Neuronal stem cell (in vitro differentiated cells): ENCODE results near the gene AADACL4.

ENCODE experiments used
- DNase-seq: peaks from one replicate; pipeline ENCODE4 v3.0.0-alpha.2; 2013; ENCODE audit warnings: low spot score
- H2AFZ ChIP-seq: one replicate; pipeline ENCODE4 v1.6.1; 2013; ENCODE audit warnings: mild to moderate bottlenecking, low read length, inconsistent platforms
- H2AK5ac ChIP-seq: 2 replicates; pipeline ENCODE4 v1.6.1; 2013; ENCODE audit warnings: low read depth, mild to moderate bottlenecking, inconsistent platforms, low read length, moderate library complexity, mixed read lengths
- H2BK120ac ChIP-seq: 2 replicates; pipeline ENCODE4 v1.6.1; 2013; ENCODE audit warnings: low read depth, mild to moderate bottlenecking, inconsistent platforms, low read length, moderate library complexity, mixed read lengths
- H2BK12ac ChIP-seq: one replicate; pipeline ENCODE4 v1.6.1; 2013; ENCODE audit warnings: low read length, inconsistent platforms
- H2BK15ac ChIP-seq: 2 replicates; pipeline ENCODE4 v1.6.1; 2013; ENCODE audit warnings: mild to moderate bottlenecking, low read length, inconsistent platforms, mixed read lengths
- H2BK5ac ChIP-seq: one replicate; pipeline ENCODE4 v1.6.1; 2013; ENCODE audit warnings: inconsistent platforms, mild to moderate bottlenecking, low read length, moderate library complexity
- H3K14ac ChIP-seq: one replicate; pipeline ENCODE4 v1.6.1; 2013; ENCODE audit warnings: low read length, inconsistent platforms
- H3K18ac ChIP-seq: 2 replicates; pipeline ENCODE4 v1.6.1; 2013; ENCODE audit warnings: low read length, inconsistent platforms
- H3K23ac ChIP-seq: 2 replicates; pipeline ENCODE4 v1.6.1; 2013; ENCODE audit warnings: low read depth, mild to moderate bottlenecking, mixed read lengths, low read length, inconsistent platforms; ENCODE audit not compliant: poor library complexity
- H3K27ac ChIP-seq: replicated peaks from 3 replicates; pipeline ENCODE4 v1.5.1; 2013; ENCODE audit warnings: low read length, inconsistent platforms
- H3K27me3 ChIP-seq, 3 experiments: 2 replicates each; pipeline ENCODE4 v1.6.1; 2013; ENCODE audit warnings: low read length in 3 of 3, mild to moderate bottlenecking in 2 of 3, inconsistent platforms in 1 of 3, low read depth in 1 of 3, mixed read lengths in 1 of 3, moderate library complexity in 1 of 3; ENCODE audit not compliant: control insufficient read depth in 3 of 3, insufficient read depth in 3 of 3
- H3K36me3 ChIP-seq, 2 donors: replicated peaks in 1 of 2; 2 replicates each; pipeline ENCODE4 v1.6.1; 2013; ENCODE audit warnings: low read length in 2 of 2; ENCODE audit not compliant: control insufficient read depth in 2 of 2, insufficient read depth in 2 of 2
- H3K4ac ChIP-seq: 2 replicates; pipeline ENCODE4 v1.6.1; 2013; ENCODE audit warnings: inconsistent platforms, mild to moderate bottlenecking, low read length, moderate library complexity
- H3K4me1 ChIP-seq, 2 donors: 1 replicate in 1 of 2; 2 replicates in 1 of 2; pipeline ENCODE4 v1.6.1; 2013; ENCODE audit warnings: low read length in 2 of 2, low read depth in 1 of 2; ENCODE audit not compliant: control insufficient read depth in 2 of 2, insufficient read depth in 1 of 2
- H3K4me2 ChIP-seq: one replicate; pipeline ENCODE4 v1.6.1; 2013; ENCODE audit warnings: mild to moderate bottlenecking, low read length, inconsistent platforms; ENCODE audit not compliant: insufficient read depth, poor library complexity, severe bottlenecking
- H3K4me3 ChIP-seq, 2 donors: 2 replicates each; pipeline ENCODE4 v1.5.1; 2013; ENCODE audit warnings: low read length in 2 of 2, mild to moderate bottlenecking in 2 of 2, inconsistent platforms in 1 of 2, moderate library complexity in 1 of 2
- H3K79me1 ChIP-seq: one replicate; pipeline ENCODE4 v1.6.1; 2013; ENCODE audit warnings: low read depth, mild to moderate bottlenecking, inconsistent platforms, low read length, moderate library complexity
- H3K9ac ChIP-seq: one replicate; pipeline ENCODE4 v1.6.1; 2013; ENCODE audit warnings: mild to moderate bottlenecking, low read depth, low read length, inconsistent platforms; ENCODE audit not compliant: poor library complexity
- H3K9me3 ChIP-seq, 2 donors: replicated peaks in 1 of 2; 2 replicates each; pipeline versions ENCODE3 to v1.6.1; 2013; ENCODE audit warnings: low read length in 2 of 2, mild to moderate bottlenecking in 2 of 2, inconsistent platforms in 1 of 2, low read depth in 1 of 2, mixed read lengths in 1 of 2, moderate library complexity in 1 of 2; ENCODE audit not compliant: control insufficient read depth in 2 of 2, insufficient read depth in 1 of 2
- H4K8ac ChIP-seq: one replicate; pipeline ENCODE4 v1.6.1; 2013; ENCODE audit warnings: low read depth, mild to moderate bottlenecking, inconsistent platforms, low read length, moderate library complexity
- H4K91ac ChIP-seq: one replicate; pipeline ENCODE4 v1.6.1; 2013; ENCODE audit warnings: low read length, low read depth, mild to moderate bottlenecking, inconsistent platforms; ENCODE audit not compliant: poor library complexity
- WGBS, 2 donors: extraction: QIAGEN DNeasy Blood & Tissue Kit; methylation state at CpG; one replicate each; pipeline ENCODE4 v1.1.7; 2013; ENCODE audit warnings: missing lambda C conversion rate in 2 of 2, mixed read lengths in 1 of 2; ENCODE audit not compliant: insufficient read length in 2 of 2, insufficient replicate concordance in 1 of 2; ENCODE audit errors: extremely low coverage in 2 of 2; 5-methylcytosine and 5-hydroxymethylcytosine counted together

The AADACL4 gene

DNA sequence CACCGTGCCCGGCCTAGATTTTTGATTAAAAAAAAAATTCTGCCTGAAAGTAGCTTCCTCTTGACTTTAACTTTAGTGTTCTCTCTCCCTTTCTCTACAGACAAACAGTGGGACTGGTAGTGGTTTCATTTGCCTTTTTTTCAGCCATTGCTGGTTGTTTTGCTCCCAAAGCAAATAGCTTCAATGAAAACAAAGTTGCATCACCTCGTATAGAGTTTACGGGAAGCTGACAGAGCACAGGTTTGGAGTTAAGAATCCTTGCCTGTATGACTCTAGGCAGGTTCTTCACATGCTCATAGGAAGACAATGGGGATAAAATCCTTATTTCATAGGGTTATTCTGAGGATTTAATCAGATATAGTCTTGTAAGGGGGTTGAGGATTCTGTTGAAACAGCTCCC lies 21.6 kb downstream of the AADACL4 start:
- H2BK120ac ChIP-seq, result no peak overlapping the region
- no peak overlapping the region for H2BK5ac ChIP-seq
- H2AFZ ChIP-seq, result no peak overlapping the region
- H3K36me3 ChIP-seq, result no peaks in the 10 kb centered on the region
- H2BK15ac ChIP-seq, result no peak overlapping the region
- DNase-seq, result no peak
- no CpG with 5 or more reads among the region's 4 CpGs for WGBS, 2 donors
- H3K18ac ChIP-seq, result no peak overlapping the region
- no peaks in the 10 kb centered on the region for H3K4me1 ChIP-seq
- no peak overlapping the region for H3K14ac ChIP-seq
- no peaks in the 10 kb centered on the region for H3K79me1 ChIP-seq
- H4K8ac ChIP-seq, result no peak overlapping the region
- no peak overlapping the region for H3K23ac ChIP-seq
- H3K27me3 ChIP-seq, result no peaks in the 10 kb centered on the region
- no peak overlapping the region for H4K91ac ChIP-seq
- no peak overlapping the region for H2AK5ac ChIP-seq
- H2BK12ac ChIP-seq, result no peak overlapping the region
- peaks cover 0 to 5% of the 10 kb centered on the region in 2 donors for H3K9me3 ChIP-seq
- H3K4ac ChIP-seq, result no peak overlapping the region
- no peak overlapping the region for H3K4me3 ChIP-seq
- no peak overlapping the region for H3K9ac ChIP-seq
- H3K27ac ChIP-seq, result no peak overlapping the region
- H3K4me2 ChIP-seq, result no peak overlapping the region

DNA sequence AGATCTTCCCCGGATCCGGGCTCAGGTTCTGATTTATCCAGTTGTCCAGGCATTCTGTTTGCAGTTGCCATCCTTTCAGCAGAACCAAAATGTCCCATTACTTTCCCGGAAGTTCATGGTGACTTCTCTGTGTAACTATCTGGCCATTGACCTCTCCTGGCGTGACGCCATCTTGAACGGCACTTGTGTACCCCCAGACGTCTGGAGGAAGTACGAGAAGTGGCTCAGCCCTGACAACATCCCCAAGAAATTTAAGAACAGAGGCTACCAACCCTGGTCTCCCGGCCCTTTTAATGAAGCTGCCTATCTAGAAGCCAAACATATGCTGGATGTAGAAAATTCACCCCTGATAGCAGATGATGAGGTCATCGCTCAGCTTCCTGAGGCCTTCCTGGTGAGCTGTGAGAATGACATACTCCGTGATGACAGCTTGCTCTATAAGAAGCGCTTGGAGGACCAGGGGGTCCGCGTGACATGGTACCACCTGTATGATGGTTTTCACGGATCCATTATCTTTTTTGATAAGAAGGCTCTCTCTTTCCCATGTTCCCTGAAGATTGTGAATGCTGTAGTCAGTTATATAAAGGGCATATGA lies 22.4 kb downstream of the AADACL4 start:
- Histone ChIP-seq H2BK15ac (no peak overlapping the region), H2BK5ac (no peak overlapping the region), H3K18ac (no peak overlapping the region), H4K8ac (no peak overlapping the region), H4K91ac (no peak overlapping the region), H3K4me1 (no peaks in the 10 kb centered on the region), H3K14ac (no peak overlapping the region), H3K4ac (no peak overlapping the region), H2AFZ (no peak overlapping the region), H2BK12ac (no peak overlapping the region), H3K36me3 (no peaks in the 10 kb centered on the region), H3K23ac (no peak overlapping the region), H2BK120ac (no peak overlapping the region), H3K4me2 (no peak overlapping the region), H3K9ac (no peak overlapping the region), H2AK5ac (no peak overlapping the region), H3K4me3 (no peak overlapping the region), H3K9me3 (peaks cover 0 to 5% of the 10 kb centered on the region in 2 donors), H3K27me3 (no peaks in the 10 kb centered on the region), H3K79me1 (no peaks in the 10 kb centered on the region), H3K27ac (no peak overlapping the region)
- no peak for DNase-seq
- WGBS, 2 donors, result no CpG with 5 or more reads among the region's 15 CpGs

DNA sequence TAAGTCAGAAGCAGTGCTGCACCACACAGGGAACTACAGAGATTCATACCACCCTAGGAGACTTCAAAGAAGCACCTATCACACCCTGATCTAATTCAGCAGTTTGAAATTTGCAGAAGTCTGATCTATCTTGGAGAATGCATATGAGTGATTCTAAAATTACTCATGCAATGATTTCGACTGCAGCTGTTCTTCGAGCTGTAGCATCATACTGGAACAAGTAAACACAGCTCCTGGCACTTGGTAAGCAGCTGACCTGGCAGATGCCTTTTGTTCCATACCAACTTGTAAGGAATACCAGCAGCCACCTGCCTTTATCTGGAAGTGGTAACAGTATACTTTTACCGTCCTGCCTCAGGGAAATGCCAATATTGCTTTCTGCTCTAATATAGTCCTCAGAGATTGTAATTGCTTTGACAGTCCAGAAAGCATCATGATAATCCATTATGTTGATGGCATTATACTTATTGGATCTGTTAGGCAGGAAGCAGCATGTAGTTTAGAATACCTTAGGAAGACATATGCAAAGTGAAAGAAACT lies 25.7 kb downstream of the AADACL4 start:
- H3K4me3 ChIP-seq, result no peak overlapping the region
- no peaks in the 10 kb centered on the region for H3K4me1 ChIP-seq
- H3K4ac ChIP-seq, result no peak overlapping the region
- H2BK120ac ChIP-seq, result no peak overlapping the region
- H2BK5ac ChIP-seq, result no peak overlapping the region
- H3K27ac ChIP-seq, result no peak overlapping the region
- no peak overlapping the region for H2AFZ ChIP-seq
- no peak overlapping the region for H4K91ac ChIP-seq
- H3K9me3 ChIP-seq, result peaks cover 0 to 5% of the 10 kb centered on the region in 2 donors
- no CpG with 5 or more reads among the region's 3 CpGs for WGBS, 2 donors
- no peaks in the 10 kb centered on the region for H3K36me3 ChIP-seq
- H2BK12ac ChIP-seq, result no peak overlapping the region
- H3K18ac ChIP-seq, result no peak overlapping the region
- H3K27me3 ChIP-seq, result no peaks in the 10 kb centered on the region
- no peak overlapping the region for H3K23ac ChIP-seq
- H2BK15ac ChIP-seq, result no peak overlapping the region
- no peak overlapping the region for H4K8ac ChIP-seq
- no peak overlapping the region for H3K4me2 ChIP-seq
- no peak overlapping the region for H3K14ac ChIP-seq
- no peak overlapping the region for H3K9ac ChIP-seq
- H3K79me1 ChIP-seq, result no peaks in the 10 kb centered on the region
- no peak overlapping the region for H2AK5ac ChIP-seq
- no peak for DNase-seq

DNA sequence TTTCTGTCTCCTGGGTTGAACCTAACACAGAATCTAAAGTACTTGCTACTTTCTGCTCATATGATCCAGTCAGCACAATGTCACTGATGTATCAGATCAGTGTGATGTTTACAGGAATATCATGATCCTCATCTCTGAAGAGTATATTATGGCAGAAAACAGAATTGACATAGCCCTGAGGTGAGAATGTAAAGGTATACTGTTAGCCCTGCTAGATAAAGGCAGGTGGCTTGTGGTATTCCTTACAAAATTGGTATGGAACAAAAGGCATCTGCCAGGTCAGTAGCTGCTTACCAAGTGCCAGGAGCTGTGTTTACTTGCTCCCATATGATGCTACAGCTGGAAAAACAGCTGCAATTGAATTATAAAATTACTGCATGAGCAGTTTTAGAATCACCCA lies 30.5 kb downstream of the AADACL4 start:
- Histone ChIP-seq H3K4me2 (no peak overlapping the region), H3K14ac (no peak overlapping the region), H3K27me3 (no peaks in the 10 kb centered on the region), H2AFZ (no peak overlapping the region), H3K4me3 (no peak overlapping the region), H3K27ac (no peak overlapping the region), H3K23ac (no peak overlapping the region), H3K9ac (no peak overlapping the region), H2AK5ac (no peak overlapping the region), H2BK12ac (no peak overlapping the region), H3K4me1 (no peaks in the 10 kb centered on the region), H3K4ac (no peak overlapping the region), H4K8ac (no peak overlapping the region), H4K91ac (no peak overlapping the region), H2BK5ac (no peak overlapping the region), H2BK120ac (no peak overlapping the region), H2BK15ac (no peak overlapping the region), H3K79me1 (no peaks in the 10 kb centered on the region), H3K18ac (no peak overlapping the region), H3K36me3 (no peaks in the 10 kb centered on the region), H3K9me3 (no peaks in the 10 kb centered on the region)
- no peak for DNase-seq
